OCI-LY1 (cell line): ENCODE measurements around the gene RALY.

Source experiments
- H2AFZ ChIP-seq: fragments of 200-600 bp; sonication (generic), shearing (Covaris generic); 2 replicates; pipeline ENCODE4 v1.6.0; 2014; ENCODE audit warnings: antibody characterized with exemption, mild to moderate bottlenecking, low read length
- H3F3A ChIP-seq: fragments of 200-600 bp; sonication (generic), shearing (Covaris generic); 2 replicates; pipeline ENCODE4 v1.6.0; 2014; ENCODE audit warnings: mild to moderate bottlenecking, antibody characterized with exemption, low read length, moderate library complexity; ENCODE audit not compliant: insufficient read depth
- H3K27ac ChIP-seq: fragments of 200-600 bp; sonication (generic); 2 replicates; pipeline ENCODE4 v1.5.1; 2014; ENCODE audit warnings: low read length, mixed run types, mild to moderate bottlenecking, low read depth; ENCODE audit not compliant: poor library complexity, severe bottlenecking
- H3K27me3 ChIP-seq: fragments of 200-600 bp; sonication (generic); 2 replicates; pipeline ENCODE4 v1.6.0; 2014; ENCODE audit warnings: antibody characterized with exemption, mild to moderate bottlenecking, low read length, moderate library complexity; ENCODE audit not compliant: insufficient read depth
- H3K36me3 ChIP-seq: fragments of 200-600 bp; sonication (generic); 2 replicates; pipeline ENCODE4 v1.6.1; 2014; ENCODE audit warnings: mild to moderate bottlenecking, antibody characterized with exemption, low read length, moderate library complexity, mixed read lengths; ENCODE audit not compliant: insufficient read depth
- H3K4me1 ChIP-seq: fragments of 200-600 bp; sonication (generic); 2 replicates; pipeline ENCODE4 v1.5.1; 2014; ENCODE audit warnings: mild to moderate bottlenecking, low read length, moderate library complexity; ENCODE audit not compliant: insufficient read depth, severe bottlenecking
- H3K4me2 ChIP-seq: fragments of 200-600 bp; sonication (generic), shearing (Covaris generic); 2 replicates; pipeline ENCODE4 v1.6.1; 2014; ENCODE audit warnings: low read length
- H3K4me3 ChIP-seq: fragments of 200-600 bp; sonication (generic); 2 replicates; pipeline ENCODE4 v1.5.1; 2014; ENCODE audit warnings: low read length, low read depth, mild to moderate bottlenecking, mixed read lengths; ENCODE audit not compliant: poor library complexity, severe bottlenecking
- H3K79me2 ChIP-seq: fragments of 200-600 bp; shearing (Covaris generic); 2 replicates; pipeline ENCODE4 v1.6.1; 2016; ENCODE audit warnings: mixed run types, low read length, mixed read lengths; ENCODE audit not compliant: insufficient read depth
- H3K9ac ChIP-seq: fragments of 200-600 bp; sonication (generic), shearing (Covaris generic); 2 replicates; pipeline ENCODE4 v1.6.1; 2014; ENCODE audit warnings: mild to moderate bottlenecking, low read length, mixed read lengths
- H3K9me2 ChIP-seq: fragments of 200-600 bp; sonication (generic), shearing (Covaris generic); 2 replicates; pipeline ENCODE4 v1.6.1; 2014; ENCODE audit warnings: low read depth, mild to moderate bottlenecking, low read length, mixed read lengths
- H3K9me3 ChIP-seq: fragments of 200-600 bp; shearing (Covaris generic); 2 replicates; pipeline ENCODE4 v1.6.1; 2014; ENCODE audit warnings: low read length, mixed read lengths
- H4K20me1 ChIP-seq: fragments of 200-600 bp; sonication (generic), shearing (Covaris generic); 2 replicates; pipeline ENCODE4 v1.6.0; 2016; ENCODE audit warnings: mild to moderate bottlenecking, low read length; ENCODE audit not compliant: insufficient read depth
- CTCF ChIP-seq: fragments of 200-600 bp; sonication (generic), shearing (Covaris generic); IDR thresholded peaks from 2 replicates; pipeline ENCODE4 v1.5.1; 2017; ENCODE audit warnings: mild to moderate bottlenecking, antibody characterized with exemption, low read length, moderate library complexity, mixed read lengths
- EZH2 ChIP-seq: fragments of 200-600 bp; sonication (generic), shearing (Covaris generic); IDR thresholded peaks from 2 replicates; pipeline ENCODE4 v1.8.0; 2017; ENCODE audit warnings: borderline replicate concordance, mixed run types, mild to moderate bottlenecking, antibody characterized with exemption, low read length, moderate library complexity, mixed read lengths

Gene RALY

GRCh38 chr20:33995053-33995831, 1.5 kb downstream of the RALY start:
- Histone ChIP-seq H3K4me1 (peaks cover 41% of the 10 kb centered on the region), H3K9me3 (no peaks in the 10 kb centered on the region)
- no peak for TF ChIP-seq CTCF
- no peak for TF ChIP-seq EZH2

GRCh38 chr20:33999025-33999649, 5.4 kb downstream of the RALY start:
- no peak overlapping the region for H3K27ac ChIP-seq
- H3K4me3 ChIP-seq = no peak overlapping the region
- H3K36me3 ChIP-seq = peaks cover 25% of the 10 kb centered on the region; the same call in 1 of the 2 replicates
- H3K9me3 ChIP-seq = no peaks in the 10 kb centered on the region
- H2AFZ ChIP-seq = no peak overlapping the region
- H3F3A ChIP-seq = no peaks in the 10 kb centered on the region
- H3K9ac ChIP-seq = no peak overlapping the region
- H4K20me1 ChIP-seq = peaks cover 5% of the 10 kb centered on the region; the same call in 1 of the 2 replicates
- no peaks in the 10 kb centered on the region for H3K9me2 ChIP-seq
- peaks cover 39% of the 10 kb centered on the region for H3K4me1 ChIP-seq
- H3K79me2 ChIP-seq = peaks cover 97% of the 10 kb centered on the region
- no peak overlapping the region; the same call in 1 of the 2 replicates for H3K4me2 ChIP-seq
- no peak for TF ChIP-seq EZH2
- no peaks in the 10 kb centered on the region for H3K27me3 ChIP-seq

More at GRCh38 chr20:33995053-33995831, 1.5 kb downstream of the RALY start:
- Histone ChIP-seq H3F3A (no peaks in the 10 kb centered on the region), H3K27ac (no peak overlapping the region), H3K4me3 (peak overlapping the region; percentile 88), H3K79me2 (peaks cover 61% of the 10 kb centered on the region), H3K9me2 (no peaks in the 10 kb centered on the region), H4K20me1 (peaks cover 5% of the 10 kb centered on the region; the same call in 1 of the 2 replicates), H3K9ac (peak overlapping the region; percentile 95), H3K27me3 (no peaks in the 10 kb centered on the region), H2AFZ (no peak overlapping the region), H3K36me3 (peaks cover 14% of the 10 kb centered on the region; the same call in 1 of the 2 replicates), H3K4me2 (peak overlapping the region; percentile 92)

DNA sequence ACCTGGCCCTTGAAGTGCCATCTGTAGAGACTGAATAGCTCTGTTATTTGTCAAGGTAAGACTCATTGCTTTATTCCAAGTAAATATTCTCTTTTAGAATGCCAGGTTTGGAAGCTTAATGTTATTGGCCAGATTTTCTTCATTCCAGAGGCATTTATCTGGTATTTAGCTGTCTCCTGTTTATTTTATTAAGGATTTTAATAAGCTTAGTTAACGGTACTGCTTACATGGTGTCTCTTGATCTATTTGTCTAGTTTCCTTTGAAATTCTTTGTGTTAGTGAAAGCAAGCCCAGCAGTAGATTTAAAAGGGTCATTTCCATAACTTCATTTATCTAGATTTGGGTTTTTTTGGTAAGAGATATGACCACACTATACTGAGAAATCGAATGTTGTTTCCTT, 7.7 kb downstream of the RALY start:
- no peaks in the 10 kb centered on the region for H4K20me1 ChIP-seq
- H3K36me3 ChIP-seq = peaks cover 33% of the 10 kb centered on the region; the same call in 1 of the 2 replicates
- no peak overlapping the region for H3K27ac ChIP-seq
- H3K9ac ChIP-seq = no peak overlapping the region
- no peaks in the 10 kb centered on the region for H3K27me3 ChIP-seq
- peaks cover 22% of the 10 kb centered on the region for H3K4me1 ChIP-seq
- TF ChIP-seq EZH2 = no peak
- no peak for TF ChIP-seq CTCF
- no peaks in the 10 kb centered on the region for H3F3A ChIP-seq
- H3K4me3 ChIP-seq = no peak overlapping the region
- no peaks in the 10 kb centered on the region for H3K9me3 ChIP-seq
- H3K9me2 ChIP-seq = no peaks in the 10 kb centered on the region
- H2AFZ ChIP-seq = no peak overlapping the region
- H3K4me2 ChIP-seq = peak overlapping the region; percentile 37; the same call in 1 of the 2 replicates
- peaks cover 96% of the 10 kb centered on the region for H3K79me2 ChIP-seq
